Measurements from ENCODE around the gene OSTF1. TPM values are rescaled to one million over a fixed set of nuclear protein-coding genes. Genes with fewer than 3 reads are reported as not detected.

Gene OSTF1
- total RNA-seq, 4 donors from 2014 or later = 3.3 to 54.4 (median 32.2) TPM

DNA sequence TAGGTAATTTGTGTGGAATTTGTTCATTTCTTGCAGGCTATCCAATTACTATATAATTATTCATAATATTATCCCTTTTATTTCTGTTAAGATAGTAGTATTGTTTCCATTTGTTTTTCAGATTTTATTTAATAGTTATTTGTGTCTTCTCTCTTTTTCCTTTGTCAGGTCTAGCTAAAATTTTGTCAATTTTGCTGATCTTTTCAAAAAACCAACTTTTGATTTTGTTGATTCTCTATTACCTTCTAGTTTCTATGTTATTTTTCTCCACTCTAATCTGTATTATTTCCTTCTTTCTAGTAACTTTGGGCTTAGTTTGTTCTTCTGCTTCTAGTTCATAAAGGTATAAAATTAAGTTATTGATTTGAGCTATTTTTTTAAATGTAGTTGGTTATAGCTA, 76.3 kb downstream of the OSTF1 start:
- intact Hi-C loops (cut with DNase I; ENCODE audit: low total_unique reads) = no loop called here
- no peaks in the 10 kb centered on the region for H3K9me3 ChIP-seq
- DNase-seq = no peak
- no peaks in the 10 kb centered on the region for H3K4me1 ChIP-seq
- H3K27me3 ChIP-seq = no peaks in the 10 kb centered on the region
- no peak overlapping the region for H3K4me3 ChIP-seq
- no peak overlapping the region for H3K27ac ChIP-seq
- no peaks in the 10 kb centered on the region for H3K36me3 ChIP-seq
- no peak for TF ChIP-seq POLR2A (IDR thresholded peaks at IDR 0.05)
- TF ChIP-seq, protein P1, sequence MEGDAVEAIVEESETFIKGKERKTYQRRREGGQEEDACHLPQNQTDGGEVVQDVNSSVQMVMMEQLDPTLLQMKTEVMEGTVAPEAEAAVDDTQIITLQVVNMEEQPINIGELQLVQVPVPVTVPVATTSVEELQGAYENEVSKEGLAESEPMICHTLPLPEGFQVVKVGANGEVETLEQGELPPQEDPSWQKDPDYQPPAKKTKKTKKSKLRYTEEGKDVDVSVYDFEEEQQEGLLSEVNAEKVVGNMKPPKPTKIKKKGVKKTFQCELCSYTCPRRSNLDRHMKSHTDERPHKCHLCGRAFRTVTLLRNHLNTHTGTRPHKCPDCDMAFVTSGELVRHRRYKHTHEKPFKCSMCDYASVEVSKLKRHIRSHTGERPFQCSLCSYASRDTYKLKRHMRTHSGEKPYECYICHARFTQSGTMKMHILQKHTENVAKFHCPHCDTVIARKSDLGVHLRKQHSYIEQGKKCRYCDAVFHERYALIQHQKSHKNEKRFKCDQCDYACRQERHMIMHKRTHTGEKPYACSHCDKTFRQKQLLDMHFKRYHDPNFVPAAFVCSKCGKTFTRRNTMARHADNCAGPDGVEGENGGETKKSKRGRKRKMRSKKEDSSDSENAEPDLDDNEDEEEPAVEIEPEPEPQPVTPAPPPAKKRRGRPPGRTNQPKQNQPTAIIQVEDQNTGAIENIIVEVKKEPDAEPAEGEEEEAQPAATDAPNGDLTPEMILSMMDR (IDR thresholded peaks at IDR 0.05) = no peak

DNA sequence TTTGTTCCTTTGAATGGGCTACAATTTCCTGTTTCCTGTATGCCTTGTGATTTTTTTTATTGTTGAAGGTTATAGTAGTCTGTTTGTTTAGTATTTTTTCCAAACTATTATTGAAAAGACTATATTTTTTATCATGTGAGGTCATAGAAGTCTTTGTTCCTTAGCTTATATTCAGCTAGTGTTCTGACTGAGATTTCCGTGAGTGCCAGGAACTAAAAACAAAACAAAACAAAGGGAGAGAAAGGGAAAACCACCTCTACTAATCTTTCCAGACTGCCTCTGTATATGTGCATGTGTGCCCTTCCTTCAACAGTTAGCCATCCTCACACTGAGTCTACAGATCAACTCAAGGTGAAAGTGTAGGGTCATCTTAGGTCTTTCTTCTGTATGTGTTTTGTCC, 79.0 kb downstream of the OSTF1 start:
- Histone ChIP-seq H3K4me3 (no peak overlapping the region), H3K27me3 (no peaks in the 10 kb centered on the region), H3K4me1 (no peaks in the 10 kb centered on the region), H3K36me3 (no peaks in the 10 kb centered on the region), H3K9me3 (no peaks in the 10 kb centered on the region), H3K27ac (no peak overlapping the region)
- no peak for TF ChIP-seq POLR2A (IDR thresholded peaks at IDR 0.05)
- TF ChIP-seq, protein P1 (IDR thresholded peaks at IDR 0.05) = no peak
- intact Hi-C loops (cut with DNase I; ENCODE audit: low total_unique reads) = no loop called here
- no peak for DNase-seq

- H3K36me3 ChIP-seq = no peaks in the 10 kb centered on the region
- H3K4me1 ChIP-seq = no peaks in the 10 kb centered on the region
- no peak overlapping the region for H3K4me3 ChIP-seq
- no peaks in the 10 kb centered on the region for H3K27me3 ChIP-seq
- no peaks in the 10 kb centered on the region for H3K9me3 ChIP-seq
- no peak for DNase-seq
- H3K27ac ChIP-seq = no peak overlapping the region
- intact Hi-C loops (cut with DNase I; ENCODE audit: low total_unique reads) = no loop called here
- no peak for TF ChIP-seq POLR2A (IDR thresholded peaks at IDR 0.05)
- TF ChIP-seq, protein P1 (IDR thresholded peaks at IDR 0.05) = no peak
Observed at GRCh38 chr9:75168270-75169178, 80.2 kb downstream of the OSTF1 start.

DNA sequence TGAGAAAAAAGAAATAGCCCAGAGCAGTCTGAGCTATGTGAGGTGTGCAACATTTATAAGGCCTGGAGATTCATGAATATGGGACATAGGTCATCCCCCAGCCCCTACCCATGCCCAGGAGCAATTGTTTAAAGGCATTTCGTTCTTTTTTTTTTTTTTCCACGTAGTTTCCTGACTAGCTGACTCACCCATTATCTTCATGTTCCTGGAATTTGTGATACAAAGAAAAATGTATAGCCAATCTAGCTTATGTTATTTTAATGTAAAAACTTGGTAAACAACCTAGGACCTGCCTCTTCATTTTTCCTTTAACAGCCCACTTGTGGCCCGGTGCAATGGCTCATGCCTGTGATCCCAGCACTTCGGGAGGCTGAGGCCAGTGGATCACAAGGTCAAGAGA, 81.3 kb downstream of the OSTF1 start:
- Histone ChIP-seq H3K9me3 (no peaks in the 10 kb centered on the region), H3K27me3 (no peaks in the 10 kb centered on the region), H3K27ac (no peak overlapping the region), H3K36me3 (no peaks in the 10 kb centered on the region), H3K4me3 (no peak overlapping the region), H3K4me1 (no peaks in the 10 kb centered on the region)
- TF ChIP-seq, protein P1 (IDR thresholded peaks at IDR 0.05) = no peak
- TF ChIP-seq POLR2A (IDR thresholded peaks at IDR 0.05) = no peak
- no peak for DNase-seq
- intact Hi-C loops (cut with DNase I; ENCODE audit: low total_unique reads) = no loop called here

DNA sequence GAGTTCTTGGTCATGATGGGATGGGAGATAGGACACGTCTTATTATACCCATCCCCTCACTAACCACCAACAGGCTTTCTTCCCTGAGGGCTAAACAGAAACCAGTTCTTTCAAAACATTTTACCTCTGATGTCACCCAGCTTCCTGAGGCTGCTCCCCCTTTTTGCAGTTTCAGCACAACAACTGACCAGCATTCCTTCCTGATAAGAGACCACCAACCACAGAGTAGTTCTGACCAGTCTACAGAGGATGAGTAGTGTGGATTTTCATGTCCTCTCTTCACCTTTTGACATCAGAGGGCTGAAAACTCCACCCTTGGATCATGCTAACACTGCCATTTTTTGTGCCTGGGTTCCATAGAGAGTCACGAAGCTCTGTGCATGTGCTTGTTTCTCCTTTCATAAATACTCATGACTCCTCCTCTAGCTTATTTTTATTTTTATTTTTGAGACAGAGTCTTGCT, 82.6 kb downstream of the OSTF1 start:
- intact Hi-C loops (cut with DNase I; ENCODE audit: low total_unique reads) = no loop called here
- Histone ChIP-seq H3K4me3 (no peak overlapping the region), H3K9me3 (no peaks in the 10 kb centered on the region), H3K27me3 (no peaks in the 10 kb centered on the region), H3K27ac (no peak overlapping the region), H3K4me1 (no peaks in the 10 kb centered on the region), H3K36me3 (no peaks in the 10 kb centered on the region)
- no peak for DNase-seq
- TF ChIP-seq, protein P1 (IDR thresholded peaks at IDR 0.05) = no peak
- TF ChIP-seq POLR2A (IDR thresholded peaks at IDR 0.05) = no peak

Measured in uterus (tissue), 4 donors.